RKO (cell line): ENCODE data around the gene IMMP2L.
"Not testable (repeated sequence)": the region's sequence is repeated elsewhere in the genome, so short reads cannot be mapped to it uniquely, and the experiment has no call there.

Source experiments
- DNase-seq: peaks from one replicate; pipeline ENCODE4 v3.0.0-alpha.2; 2016; ENCODE audit warnings: low spot score

Gene IMMP2L

DNA sequence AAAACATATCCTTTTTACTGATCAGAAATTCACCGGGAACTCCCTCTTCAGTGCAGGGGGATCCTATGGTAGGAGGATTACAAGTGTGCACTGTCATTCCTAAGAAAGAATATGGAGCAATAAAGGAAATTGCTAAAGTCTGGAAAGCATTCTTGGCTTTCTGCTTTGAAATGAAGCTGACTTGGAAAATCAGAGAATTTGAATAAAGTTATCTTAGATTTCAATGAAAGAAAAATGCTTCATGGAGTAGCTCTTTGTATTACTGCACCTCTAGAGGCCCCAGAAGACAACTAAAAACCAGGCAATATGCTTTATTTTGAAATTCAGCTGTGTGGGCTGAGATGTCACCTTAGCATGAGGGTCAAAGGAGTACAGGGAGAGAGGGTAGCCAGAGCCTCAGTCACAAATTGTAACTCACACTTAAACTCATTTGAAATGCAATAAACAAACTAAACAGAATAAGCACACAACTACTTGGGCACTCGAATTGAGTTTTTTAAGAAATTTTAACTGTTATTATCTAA is 102.5 kb downstream of the IMMP2L start:
- DNase-seq, result no peak

- no peak for DNase-seq
Observed at GRCh38 chr7:111459065-111459756, 103.1 kb downstream of the IMMP2L start.

DNA sequence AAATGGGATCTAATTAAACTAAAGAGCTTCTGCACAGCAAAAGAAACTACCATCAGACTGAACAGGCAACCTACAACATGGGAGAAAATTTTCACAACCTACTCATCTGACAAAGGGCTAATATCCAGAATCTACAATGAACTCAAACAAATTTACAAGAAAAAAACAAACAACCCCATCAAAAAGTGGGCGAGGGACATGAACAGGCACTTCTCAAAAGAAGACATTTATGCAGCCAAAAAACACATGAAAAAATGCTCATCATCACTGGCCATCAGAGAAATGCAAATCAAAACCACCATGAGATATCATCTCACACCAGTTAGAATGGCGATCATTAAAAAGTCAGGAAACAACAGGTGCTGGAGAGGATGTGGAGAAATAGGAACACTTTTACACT is 111.6 kb downstream of the IMMP2L start:
- not testable (repeated sequence) for DNase-seq

- not testable (repeated sequence) for DNase-seq
Observed at GRCh38 chr7:111447502-111447901, 114.8 kb downstream of the IMMP2L start.

GRCh38 chr7:111439977-111440376 is 122.3 kb downstream of the IMMP2L start:
- DNase-seq, result no peak

- no peak for DNase-seq
Observed at GRCh38 chr7:111438369-111439289, 123.7 kb downstream of the IMMP2L start.

- DNase-seq, result no peak
Observed at GRCh38 chr7:111437736-111438135, 124.6 kb downstream of the IMMP2L start.

DNA sequence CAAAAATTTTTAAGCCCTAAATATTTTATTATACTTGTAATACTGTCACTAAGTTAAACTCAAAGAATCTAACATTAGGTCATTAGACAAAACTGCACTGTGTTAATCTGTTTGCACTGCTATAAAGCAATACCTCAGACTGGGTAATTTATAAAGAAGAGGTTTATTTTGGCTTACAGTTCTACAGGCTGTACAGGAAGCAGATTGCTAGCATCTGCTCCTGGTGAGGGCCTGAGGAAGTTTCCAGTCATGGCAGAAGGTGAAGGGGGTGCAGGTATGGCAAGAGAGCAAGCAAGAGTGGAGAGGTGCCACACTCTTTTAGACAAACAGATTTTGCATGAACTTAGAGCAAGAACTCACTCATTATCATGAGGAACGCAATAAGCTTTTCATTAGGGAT is 125.7 kb downstream of the IMMP2L start:
- no peak for DNase-seq

- DNase-seq, result no peak
Observed at GRCh38 chr7:111433426-111433825, 128.9 kb downstream of the IMMP2L start.

GRCh38 chr7:111429781-111430180 is 132.5 kb downstream of the IMMP2L start:
- no peak for DNase-seq

GRCh38 chr7:111424768-111425167 is 137.5 kb downstream of the IMMP2L start:
- DNase-seq, result peak; percentile 20

GRCh38 chr7:111414374-111414773 is 147.9 kb downstream of the IMMP2L start:
- DNase-seq, result no peak

DNA sequence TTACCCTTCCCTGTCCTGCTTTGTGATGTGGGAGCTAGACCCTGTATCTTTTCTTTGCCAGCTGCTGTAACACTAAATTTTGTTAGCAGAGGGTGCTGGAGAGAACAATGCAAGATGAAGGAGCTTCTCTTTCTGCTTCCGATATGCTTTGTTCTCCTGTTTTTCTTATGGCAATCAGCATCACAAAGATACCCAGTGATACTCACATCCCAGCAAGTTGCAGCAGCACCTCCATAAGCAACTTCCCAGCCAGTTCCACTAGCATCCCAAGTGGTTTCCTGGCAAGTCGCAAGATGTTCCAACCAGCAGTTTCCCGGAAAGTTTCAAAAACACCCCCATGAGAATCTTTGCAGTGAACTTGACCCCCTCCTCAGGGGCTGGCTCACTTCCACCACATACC is 148.6 kb downstream of the IMMP2L start:
- no peak for DNase-seq

GRCh38 chr7:111410899-111411298 is 151.4 kb downstream of the IMMP2L start:
- DNase-seq, result no peak

- no peak for DNase-seq
Observed at GRCh38 chr7:111409714-111410422, 152.4 kb downstream of the IMMP2L start.

DNA sequence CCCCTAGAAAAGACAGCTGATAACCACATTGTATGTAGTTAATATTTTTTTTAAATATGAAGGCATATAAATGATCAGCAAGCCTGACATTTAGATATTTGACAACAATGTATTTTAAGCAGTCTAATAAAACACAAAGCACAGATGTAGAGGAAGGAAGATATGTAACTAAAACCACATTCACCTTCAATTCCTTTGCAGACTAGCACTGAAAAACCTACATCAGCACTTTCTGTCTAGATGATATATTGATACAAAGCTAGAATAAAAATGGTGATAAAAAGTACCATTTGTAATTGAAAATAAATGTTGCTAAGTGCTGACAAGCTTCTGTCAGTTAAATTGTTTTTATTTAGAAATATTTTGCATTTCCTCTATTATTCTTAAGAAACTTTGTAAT is 153.6 kb downstream of the IMMP2L start:
- DNase-seq, result no peak

DNA sequence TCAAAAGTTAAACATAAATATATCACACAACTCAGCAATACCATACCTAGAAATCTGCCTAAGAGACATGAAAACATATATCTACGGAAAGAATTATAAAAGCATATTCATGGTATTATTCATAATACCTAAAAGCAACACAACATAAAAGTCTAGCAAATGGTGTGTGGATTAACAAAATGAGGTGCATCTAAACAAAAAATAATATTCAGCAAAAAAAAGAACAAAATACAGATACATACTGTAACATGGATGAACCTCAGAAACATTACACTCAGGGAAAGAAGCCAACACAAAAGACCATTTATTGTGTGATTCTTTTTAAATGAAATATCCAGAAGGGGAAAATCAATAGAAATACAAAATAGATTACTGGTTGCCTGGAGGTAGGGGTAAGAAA is 155.0 kb downstream of the IMMP2L start:
- DNase-seq, result no peak

- DNase-seq, result no peak
Observed at GRCh38 chr7:111405621-111406020, 156.7 kb downstream of the IMMP2L start.

DNA sequence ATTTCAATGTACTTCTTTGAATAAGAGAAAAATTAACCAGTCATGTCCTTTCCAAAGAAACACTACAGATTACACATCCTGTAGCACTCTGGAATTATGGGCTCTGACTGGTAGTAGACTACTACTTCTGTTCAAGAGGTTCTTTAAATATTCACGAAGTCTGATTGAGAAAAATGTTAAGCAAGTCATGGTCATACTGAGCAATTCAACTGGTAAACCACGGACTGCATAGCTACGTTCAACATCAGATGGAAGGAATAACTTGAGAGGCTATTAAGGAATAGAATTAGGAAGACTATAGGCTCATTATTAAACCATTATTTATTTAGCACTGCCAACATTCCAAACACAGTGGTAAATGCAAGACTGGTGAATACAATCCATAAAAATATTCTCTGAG is 160.8 kb downstream of the IMMP2L start:
- DNase-seq, result no peak

GRCh38 chr7:111400088-111400487 is 162.2 kb downstream of the IMMP2L start:
- no peak for DNase-seq

DNA sequence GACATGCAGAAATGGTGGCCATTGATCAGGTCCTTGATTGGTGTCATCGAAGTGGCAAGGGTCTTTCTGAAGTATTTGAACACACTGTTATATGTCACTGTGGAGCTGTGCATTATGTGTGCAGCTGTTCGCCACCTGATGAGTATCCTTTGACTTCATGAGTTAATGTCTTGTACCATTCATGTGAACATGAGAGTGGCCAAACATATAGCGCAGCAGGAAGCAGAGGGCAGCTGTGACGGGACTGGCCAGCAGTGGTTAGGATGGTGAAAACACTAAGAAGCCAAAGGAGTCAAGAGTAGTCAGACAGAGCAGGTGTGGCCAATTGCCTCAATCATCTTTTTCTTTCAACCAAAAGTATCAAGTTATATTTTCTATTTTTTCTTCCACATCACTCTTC is 167.4 kb downstream of the IMMP2L start:
- DNase-seq, result no peak

- DNase-seq, result no peak
Observed at GRCh38 chr7:111393011-111393754, 169.1 kb downstream of the IMMP2L start.
